GM18498 (cell line): ENCODE data around the gene PCED1B.

Experiments
- ATAC-seq: cut with Tn5 transposase; IDR thresholded peaks from one replicate; pipeline ENCODE4 v1.9.1; 2021; ENCODE audit warnings: mild to moderate bottlenecking, moderate library complexity; ENCODE audit not compliant: unreplicated experiment

The PCED1B gene

GRCh38 chr12:47224563-47225133 is 145.2 kb downstream of the PCED1B start:
- ATAC-seq = no peak

GRCh38 chr12:47225356-47225755 is 145.9 kb downstream of the PCED1B start:
- no peak for ATAC-seq

- ATAC-seq = no peak
Measured at GRCh38 chr12:47226199-47226598, 146.8 kb downstream of the PCED1B start.

- ATAC-seq = no peak
Measured at GRCh38 chr12:47228802-47229201, 149.4 kb downstream of the PCED1B start.

GRCh38 chr12:47231456-47231855 is 152.0 kb downstream of the PCED1B start:
- no peak for ATAC-seq

- no peak for ATAC-seq
Measured at GRCh38 chr12:47234576-47235141, 155.2 kb downstream of the PCED1B start.

GRCh38 chr12:47235258-47236040 is 156.0 kb downstream of the PCED1B start:
- no peak for ATAC-seq

- ATAC-seq = no peak
Measured at GRCh38 chr12:47236109-47236714, 156.8 kb downstream of the PCED1B start.

- no peak for ATAC-seq
Measured at GRCh38 chr12:47237751-47238211, 158.4 kb downstream of the PCED1B start.

- no peak for ATAC-seq
Measured at GRCh38 chr12:47238669-47239114, 159.3 kb downstream of the PCED1B start.

GRCh38 chr12:47242426-47242825 is 163.0 kb downstream of the PCED1B start:
- no peak for ATAC-seq

GRCh38 chr12:47244835-47245234 is 165.4 kb downstream of the PCED1B start:
- ATAC-seq = no peak

GRCh38 chr12:47245623-47246022 is 166.2 kb downstream of the PCED1B start:
- ATAC-seq = no peak

- ATAC-seq = no peak
Measured at GRCh38 chr12:47247418-47247817, 168.0 kb downstream of the PCED1B start.

- ATAC-seq = no peak
Measured at GRCh38 chr12:47249082-47249481, 169.7 kb downstream of the PCED1B start.

- no peak for ATAC-seq
Measured at GRCh38 chr12:47249719-47250357, 170.4 kb downstream of the PCED1B start.

- no peak for ATAC-seq
Measured at GRCh38 chr12:47251919-47252318, 172.5 kb downstream of the PCED1B start.

GRCh38 chr12:47264951-47265350 is 185.5 kb downstream of the PCED1B start:
- no peak for ATAC-seq

GRCh38 chr12:47265391-47265790 is 186.0 kb downstream of the PCED1B start:
- no peak for ATAC-seq

- ATAC-seq = no peak
Measured at GRCh38 chr12:47267571-47267970, 188.2 kb downstream of the PCED1B start.
